ENCODE measurements around the gene POU2F3.
A peak's percentile ranks its signal among the peaks of the same experiment; 100 is the strongest.

POU2F3 gene

GRCh38 chr11:120333801-120334200 is 93.9 kb downstream of the POU2F3 start:
- TF ChIP-seq FOXP2 (optimal IDR thresholded peaks at IDR 0.05; ENCODE audit: borderline replicate concordance, extremely low read depth, extremely low read length, insufficient read depth): no peak
- no peak for TF ChIP-seq TAF1 (IDR thresholded peaks at IDR 0.05; ENCODE audit: borderline replicate concordance, insufficient read depth, low read length)
- TF ChIP-seq SIN3A (IDR thresholded peaks at IDR 0.05; ENCODE audit: borderline replicate concordance, insufficient read depth, low read length): no peak
- no peak for TF ChIP-seq POLR2AphosphoS5 (IDR thresholded peaks at IDR 0.05; ENCODE audit: low read depth, low read length)
- no peak for TF ChIP-seq REST (IDR thresholded peaks at IDR 0.05; ENCODE audit: insufficient read depth in 1 of 2, low read depth in 2 of 2, low read length in 2 of 2)

- TF ChIP-seq REST (IDR thresholded peaks at IDR 0.05; ENCODE audit: insufficient read depth in 1 of 2, low read depth in 2 of 2, low read length in 2 of 2): no peak
- TF ChIP-seq POLR2AphosphoS5 (IDR thresholded peaks at IDR 0.05; ENCODE audit: low read depth, low read length): no peak
- no peak for TF ChIP-seq TAF1 (IDR thresholded peaks at IDR 0.05; ENCODE audit: borderline replicate concordance, insufficient read depth, low read length)
- no peak for TF ChIP-seq FOXP2 (optimal IDR thresholded peaks at IDR 0.05; ENCODE audit: borderline replicate concordance, extremely low read depth, extremely low read length, insufficient read depth)
- no peak for TF ChIP-seq SIN3A (IDR thresholded peaks at IDR 0.05; ENCODE audit: borderline replicate concordance, insufficient read depth, low read length)
Observed at GRCh38 chr11:120334332-120334731, 94.4 kb downstream of the POU2F3 start.

GRCh38 chr11:120334894-120335462 is 95.0 kb downstream of the POU2F3 start:
- no peak for TF ChIP-seq POLR2AphosphoS5 (IDR thresholded peaks at IDR 0.05; ENCODE audit: low read depth, low read length)
- no peak for TF ChIP-seq FOXP2 (optimal IDR thresholded peaks at IDR 0.05; ENCODE audit: borderline replicate concordance, extremely low read depth, extremely low read length, insufficient read depth)
- TF ChIP-seq REST (IDR thresholded peaks at IDR 0.05; ENCODE audit: insufficient read depth in 1 of 2, low read depth in 2 of 2, low read length in 2 of 2): no peak
- TF ChIP-seq SIN3A (IDR thresholded peaks at IDR 0.05; ENCODE audit: borderline replicate concordance, insufficient read depth, low read length): no peak
- TF ChIP-seq TAF1 (IDR thresholded peaks at IDR 0.05; ENCODE audit: borderline replicate concordance, insufficient read depth, low read length): no peak

GRCh38 chr11:120335556-120335907 is 95.6 kb downstream of the POU2F3 start:
- TF ChIP-seq REST (IDR thresholded peaks at IDR 0.05; ENCODE audit: insufficient read depth in 1 of 2, low read depth in 2 of 2, low read length in 2 of 2) (no peak), TAF1 (IDR thresholded peaks at IDR 0.05; ENCODE audit: borderline replicate concordance, insufficient read depth, low read length) (0 out of 2 replicates have a peak, but pooled peaks have one; percentile 1)
